ACC112 (cell line): ENCODE results near the gene ITGB3BP.
"Not testable (repeated sequence)": the region's sequence is repeated elsewhere in the genome, so short reads cannot be mapped to it uniquely, and the experiment has no call there.

Experiments used
- H2AFZ ChIP-seq: fragments of 200-600 bp; sonication (generic); one replicate; pipeline ENCODE4 v1.6.0; 2017; ENCODE audit warnings: antibody characterized with exemption, low read length; ENCODE audit not compliant: unreplicated experiment
- H3K27ac ChIP-seq: fragments of 200-600 bp; sonication (generic); 2 replicates; pipeline ENCODE4 v1.5.1; 2014; ENCODE audit warnings: low read depth, mild to moderate bottlenecking, antibody characterized with exemption, low read length, moderate library complexity
- H3K27me3 ChIP-seq: fragments of 200-600 bp; sonication (generic); 2 replicates; pipeline ENCODE4 v1.6.1; 2014; ENCODE audit warnings: mild to moderate bottlenecking, antibody characterized with exemption, low read length, moderate library complexity, mixed read lengths; ENCODE audit not compliant: insufficient read depth
- H3K36me3 ChIP-seq: fragments of 200-600 bp; sonication (generic); 2 replicates; pipeline ENCODE4 v1.6.1; 2016; ENCODE audit warnings: mild to moderate bottlenecking, antibody characterized with exemption, low read length, moderate library complexity, mixed read lengths; ENCODE audit not compliant: insufficient read depth
- H3K4me1 ChIP-seq: fragments of 200-600 bp; sonication (generic); one replicate; pipeline ENCODE4 v1.6.1; 2016; ENCODE audit warnings: low read length, mixed read lengths; ENCODE audit not compliant: insufficient read depth, unreplicated experiment, control insufficient read depth
- H3K4me3 ChIP-seq: fragments of 200-600 bp; sonication (generic); 2 replicates; pipeline ENCODE4 v1.5.1; 2014; ENCODE audit warnings: mild to moderate bottlenecking, low read depth, low read length
- H3K79me2 ChIP-seq: fragments of 200-600 bp; sonication (generic); one replicate; pipeline ENCODE4 v1.6.0; 2016; ENCODE audit warnings: low read length; ENCODE audit not compliant: control insufficient read depth, unreplicated experiment, insufficient read depth

ITGB3BP gene

DNA sequence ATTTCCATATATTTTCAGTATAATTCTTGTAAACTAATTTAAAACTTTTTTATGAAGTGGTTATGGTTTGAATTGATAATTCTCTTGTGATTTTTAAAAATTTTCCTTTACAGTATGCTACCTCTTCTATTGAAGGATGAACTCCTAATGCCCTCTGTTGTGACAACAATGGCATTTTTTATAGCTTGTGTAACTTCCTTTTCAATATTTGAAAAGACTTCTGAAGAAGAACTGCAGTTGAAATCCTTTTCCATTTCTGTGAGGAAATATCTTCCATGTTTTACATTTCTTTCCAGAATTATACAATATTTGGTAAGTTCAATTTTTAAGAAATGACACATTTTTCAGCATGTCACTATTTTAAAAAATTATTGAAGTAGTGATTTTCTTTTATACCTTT lies 94.2 kb downstream of the ITGB3BP start:
- Histone ChIP-seq H2AFZ (no peak overlapping the region), H3K27ac (no peak overlapping the region), H3K79me2 (no peaks in the 10 kb centered on the region), H3K4me1 (no peaks in the 10 kb centered on the region), H3K27me3 (no peaks in the 10 kb centered on the region), H3K36me3 (peaks cover 14% of the 10 kb centered on the region), H3K4me3 (no peak overlapping the region)

DNA sequence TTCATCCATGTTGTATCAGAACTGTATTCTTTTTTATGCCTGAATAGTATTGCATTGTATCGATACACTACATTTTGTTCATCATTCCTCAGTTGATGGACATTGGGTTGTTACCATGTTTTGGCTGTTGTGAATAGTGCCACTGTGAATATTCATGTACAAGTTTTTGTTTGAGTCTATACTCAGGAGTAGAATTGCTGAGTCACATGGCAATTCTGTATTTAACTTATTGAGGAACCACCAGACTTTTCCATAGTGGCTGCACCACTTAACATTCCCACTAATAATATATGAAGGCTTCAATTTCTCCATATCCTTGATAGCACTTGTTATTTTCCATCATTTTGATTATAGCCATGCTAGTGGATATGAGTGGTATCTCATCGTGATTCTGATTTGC lies 99.4 kb downstream of the ITGB3BP start:
- H3K27me3 ChIP-seq, result no peaks in the 10 kb centered on the region
- H3K79me2 ChIP-seq, result no peaks in the 10 kb centered on the region
- H3K36me3 ChIP-seq, result no peaks in the 10 kb centered on the region
- H2AFZ ChIP-seq, result no peak overlapping the region
- no peak overlapping the region for H3K27ac ChIP-seq
- no peaks in the 10 kb centered on the region for H3K4me1 ChIP-seq
- H3K4me3 ChIP-seq, result no peak overlapping the region

DNA sequence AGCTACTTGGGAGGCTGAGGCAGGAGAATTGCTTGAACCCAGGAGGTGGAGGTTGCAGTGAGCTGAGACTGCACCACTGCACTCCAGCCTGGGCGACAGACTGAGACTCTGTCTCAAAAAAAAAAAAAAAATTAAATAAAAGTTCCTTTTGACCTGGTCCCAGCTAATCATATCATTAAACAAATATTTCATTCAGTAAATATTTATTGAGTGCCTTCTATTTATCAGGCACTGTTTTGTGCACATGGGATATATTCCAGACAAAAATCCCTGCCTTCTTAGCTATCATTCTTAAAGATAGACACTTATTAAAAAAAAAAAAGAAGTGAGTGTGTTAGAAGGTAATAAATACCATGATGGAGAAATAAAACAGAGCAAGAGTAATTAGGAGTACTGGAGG lies 102.3 kb downstream of the ITGB3BP start:
- H3K27me3 ChIP-seq, H3K4me1 ChIP-seq, H3K27ac ChIP-seq, H3K4me3 ChIP-seq, H2AFZ ChIP-seq, H3K79me2 ChIP-seq, H3K36me3 ChIP-seq: not testable (repeated sequence)

DNA sequence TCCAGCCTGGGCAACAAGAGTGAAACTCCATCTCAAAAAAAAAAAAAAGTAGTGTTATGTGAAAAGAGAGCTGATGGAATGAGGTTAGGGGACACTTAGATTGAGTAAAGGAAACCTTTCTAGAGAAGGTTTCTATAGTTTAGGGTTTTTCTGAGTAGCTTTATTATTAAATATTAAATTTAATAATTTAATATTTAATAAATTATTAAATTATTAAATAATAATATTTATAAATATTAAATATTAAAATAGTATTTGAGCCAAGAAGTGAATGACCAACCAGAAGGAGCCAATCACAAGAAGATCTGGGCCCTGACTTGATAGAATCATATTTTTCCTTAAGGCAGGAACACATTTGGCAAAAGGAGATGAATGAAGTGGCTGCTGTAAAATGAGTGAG lies 104.9 kb downstream of the ITGB3BP start:
- Histone ChIP-seq H3K79me2 (no peaks in the 10 kb centered on the region), H3K36me3 (no peaks in the 10 kb centered on the region), H3K4me3 (no peak overlapping the region), H2AFZ (no peak overlapping the region), H3K4me1 (no peaks in the 10 kb centered on the region), H3K27me3 (no peaks in the 10 kb centered on the region), H3K27ac (no peak overlapping the region)

DNA sequence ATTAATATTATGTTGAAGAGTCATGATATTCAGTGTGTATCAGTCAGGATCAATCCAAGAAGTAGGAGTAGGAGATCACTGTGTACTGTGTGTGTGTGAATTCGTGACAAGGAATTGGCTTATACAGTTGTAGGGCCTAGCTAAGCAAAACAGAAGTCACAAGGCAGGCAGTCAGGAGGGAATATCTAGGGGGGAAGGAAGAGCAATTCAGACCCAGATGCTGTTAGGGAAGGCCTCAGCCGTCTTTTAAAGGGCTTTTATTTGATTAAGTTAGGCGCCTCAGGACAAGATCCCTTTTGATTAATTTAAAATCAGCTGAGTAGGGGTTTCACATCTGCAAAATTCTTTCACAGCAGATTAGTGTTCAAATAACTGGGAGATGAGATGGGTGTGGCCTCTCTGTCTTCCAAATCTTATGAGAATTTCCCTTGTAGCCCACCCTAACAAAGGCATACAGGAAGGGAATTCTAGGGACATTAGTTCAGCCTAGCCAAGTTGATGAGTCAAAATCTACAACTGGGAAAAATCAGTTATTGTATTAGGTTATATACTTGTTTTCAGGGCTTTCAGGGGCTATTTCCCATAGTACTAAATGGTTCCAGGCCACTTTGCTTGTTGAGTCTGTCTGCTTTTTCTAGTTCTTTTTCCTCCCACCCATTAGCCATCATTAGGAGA lies 108.2 kb downstream of the ITGB3BP start:
- Histone ChIP-seq H3K27ac (no peak overlapping the region), H2AFZ (no peak overlapping the region), H3K27me3 (no peaks in the 10 kb centered on the region), H3K4me3 (no peak overlapping the region), H3K4me1 (no peaks in the 10 kb centered on the region), H3K79me2 (no peaks in the 10 kb centered on the region), H3K36me3 (no peaks in the 10 kb centered on the region)

DNA sequence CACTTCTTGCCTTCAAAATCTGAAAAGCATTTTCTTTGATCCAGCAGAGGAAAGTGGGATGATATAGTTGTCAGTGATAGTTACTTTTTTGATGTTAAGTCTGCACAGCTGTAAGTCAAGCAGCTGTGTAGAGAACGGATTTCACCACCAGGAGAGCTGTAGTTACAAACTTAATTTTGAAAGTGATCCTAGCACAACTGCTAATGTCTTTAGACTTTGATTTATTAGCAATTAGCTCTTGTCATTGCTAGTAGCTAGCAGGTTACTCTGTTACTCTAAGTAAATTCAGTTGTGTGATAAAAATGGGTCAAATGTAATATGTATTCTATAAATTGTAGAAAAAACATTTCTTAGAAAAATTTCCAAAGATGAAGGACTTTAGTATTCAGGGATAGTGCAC lies 109.6 kb downstream of the ITGB3BP start:
- Histone ChIP-seq H2AFZ (no peak overlapping the region), H3K79me2 (no peaks in the 10 kb centered on the region), H3K27me3 (no peaks in the 10 kb centered on the region), H3K4me3 (no peak overlapping the region), H3K4me1 (no peaks in the 10 kb centered on the region), H3K27ac (no peak overlapping the region), H3K36me3 (no peaks in the 10 kb centered on the region)

DNA sequence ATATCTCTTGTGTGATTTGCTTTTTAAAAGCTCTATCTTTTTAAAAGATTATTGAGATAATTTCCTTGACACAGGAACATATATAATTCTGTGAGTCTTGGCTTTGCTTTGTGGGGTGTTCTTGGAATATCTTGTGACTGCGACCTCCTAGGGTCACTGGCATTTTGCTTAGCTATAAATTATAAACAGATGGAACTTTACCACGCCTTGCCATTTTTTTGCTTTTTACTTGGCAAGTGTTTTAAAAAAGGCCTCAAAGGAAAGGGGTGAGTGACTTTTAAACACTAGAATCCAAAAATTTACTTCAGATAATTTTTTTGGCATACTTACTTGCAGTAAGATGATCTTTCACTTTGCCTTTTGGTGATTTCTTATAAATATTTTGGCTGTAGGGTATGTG lies 112.0 kb downstream of the ITGB3BP start:
- Histone ChIP-seq H3K27ac (no peak overlapping the region), H3K27me3 (no peaks in the 10 kb centered on the region), H3K36me3 (no peaks in the 10 kb centered on the region), H3K79me2 (no peaks in the 10 kb centered on the region), H3K4me3 (no peak overlapping the region), H2AFZ (no peak overlapping the region), H3K4me1 (no peaks in the 10 kb centered on the region)

DNA sequence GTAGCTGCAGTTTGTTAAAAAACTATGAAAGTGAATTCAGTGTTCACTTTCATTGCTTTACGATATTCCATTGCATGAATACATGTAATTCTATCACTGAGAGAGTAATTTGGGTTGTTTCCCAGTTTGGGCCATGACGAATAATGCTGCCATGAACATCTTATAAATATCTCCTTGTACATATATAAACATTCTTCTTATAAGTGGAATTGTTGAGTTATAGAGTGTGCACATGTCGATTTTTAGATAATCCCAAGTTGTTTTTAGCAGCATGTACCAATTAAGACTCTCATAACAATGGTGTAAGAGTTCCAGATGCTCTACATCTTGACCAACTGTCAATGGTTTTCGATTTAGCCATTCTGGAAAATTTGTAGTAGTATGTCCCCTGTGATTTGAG lies 114.7 kb downstream of the ITGB3BP start:
- H3K79me2 ChIP-seq, result no peaks in the 10 kb centered on the region
- no peak overlapping the region for H2AFZ ChIP-seq
- H3K27me3 ChIP-seq, result no peaks in the 10 kb centered on the region
- H3K4me3 ChIP-seq, result no peak overlapping the region
- H3K4me1 ChIP-seq, result no peaks in the 10 kb centered on the region
- no peaks in the 10 kb centered on the region; the same call in 1 of the 2 replicates for H3K36me3 ChIP-seq
- H3K27ac ChIP-seq, result no peak overlapping the region

DNA sequence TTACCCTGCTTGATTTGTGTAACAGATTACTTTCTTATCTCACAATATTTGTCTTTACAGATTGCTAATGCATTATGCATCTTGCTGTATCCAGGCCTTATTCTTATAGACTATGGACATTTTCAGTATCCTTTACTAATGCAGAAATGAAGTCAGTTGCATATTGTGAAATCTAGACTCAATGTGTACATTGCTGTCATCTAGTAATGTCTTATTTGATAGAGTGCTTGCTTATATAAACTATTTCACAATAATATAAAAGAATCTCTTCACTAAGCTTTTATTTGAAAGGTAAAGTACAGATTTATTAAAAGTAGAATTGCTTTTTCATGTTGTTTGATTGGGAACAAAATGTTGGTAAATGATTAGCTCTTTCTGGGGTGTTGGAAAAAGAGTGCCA lies 116.0 kb downstream of the ITGB3BP start:
- no peaks in the 10 kb centered on the region for H3K79me2 ChIP-seq
- no peaks in the 10 kb centered on the region; the same call in 1 of the 2 replicates for H3K36me3 ChIP-seq
- no peaks in the 10 kb centered on the region for H3K27me3 ChIP-seq
- H3K27ac ChIP-seq, result no peak overlapping the region
- H2AFZ ChIP-seq, result no peak overlapping the region
- no peak overlapping the region for H3K4me3 ChIP-seq
- H3K4me1 ChIP-seq, result no peaks in the 10 kb centered on the region

DNA sequence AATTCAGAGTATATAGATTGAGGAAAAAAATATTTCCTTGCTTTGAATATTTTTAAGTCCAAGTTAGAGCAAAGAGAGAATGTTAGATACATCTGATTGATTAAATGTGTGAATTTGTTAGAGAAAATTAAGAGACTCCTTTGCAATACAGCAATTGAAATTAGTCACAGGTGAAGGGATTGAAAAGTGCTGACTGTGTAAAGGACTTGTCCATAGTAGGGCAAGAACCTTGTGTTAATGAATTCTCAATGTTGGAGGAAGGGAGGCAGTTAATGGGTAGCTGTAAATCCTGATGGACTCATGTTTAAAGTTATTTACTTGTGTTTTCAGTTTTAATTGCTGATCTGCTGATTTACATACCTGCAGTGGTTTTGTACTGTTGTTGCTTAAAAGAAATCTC lies 117.0 kb downstream of the ITGB3BP start:
- Histone ChIP-seq H3K4me3 (no peak overlapping the region), H3K79me2 (no peaks in the 10 kb centered on the region), H3K36me3 (no peaks in the 10 kb centered on the region; the same call in 1 of the 2 replicates), H3K27ac (no peak overlapping the region), H3K4me1 (no peaks in the 10 kb centered on the region), H2AFZ (no peak overlapping the region), H3K27me3 (no peaks in the 10 kb centered on the region)

DNA sequence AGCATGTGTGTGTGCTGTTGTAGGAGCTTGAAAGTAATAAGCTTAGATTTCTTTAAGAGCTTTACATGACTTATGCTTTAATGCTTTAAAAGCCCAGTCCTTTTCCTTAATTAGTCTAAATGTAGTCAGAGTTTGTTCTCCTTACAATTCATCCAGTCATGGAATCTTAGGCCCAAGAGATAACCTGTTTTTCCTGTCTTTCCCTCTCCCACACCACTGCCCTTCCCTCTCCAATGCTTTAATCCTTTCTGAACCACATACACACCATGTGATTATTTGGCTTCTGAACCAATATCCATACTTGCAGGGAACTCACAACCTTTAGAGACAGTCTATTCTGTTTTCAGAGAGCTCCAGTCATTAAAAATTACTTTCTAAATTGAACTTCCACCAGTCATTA lies 118.0 kb downstream of the ITGB3BP start:
- H2AFZ ChIP-seq, result no peak overlapping the region
- H3K4me1 ChIP-seq, result no peaks in the 10 kb centered on the region
- no peak overlapping the region for H3K27ac ChIP-seq

More for the DNA sequence above, 118.0 kb downstream of the ITGB3BP start:
- Histone ChIP-seq H3K36me3 (no peaks in the 10 kb centered on the region; the same call in 1 of the 2 replicates), H3K4me3 (no peak overlapping the region), H3K79me2 (no peaks in the 10 kb centered on the region), H3K27me3 (no peaks in the 10 kb centered on the region)
